Erythroblast (primary cell): ENCODE measurements around the gene LDAH.

Experiments used
- GATA1 ChIP-seq: IDR thresholded peaks from 2 replicates; pipeline ENCODE4 v1.6.1; 2011; ENCODE audit warnings: low read depth, mild to moderate bottlenecking, control low read depth, low read length, moderate library complexity
- POLR2A ChIP-seq: IDR thresholded peaks from 2 replicates; pipeline ENCODE4 v1.6.1; 2011; ENCODE audit warnings: mild to moderate bottlenecking, low read length

- TF ChIP-seq POLR2A (no peak), GATA1 (no peak)
These were observed 13.6 kb upstream of the LDAH start for GRCh38 chr2:20836521-20836920.
